ENCODE data around the gene ZNF789.

GRCh38 chr7:99500637-99501009 is 27.9 kb downstream of the ZNF789 start:
- TF ChIP-seq CTCF (IDR thresholded peaks at IDR 0.05; ENCODE audit: low read length) (no peak), EZH2 (IDR thresholded peaks at IDR 0.05; ENCODE audit: borderline replicate concordance, low read length) (no peak)

Data from OCI-LY1 (cell line).